T-helper 9 cell (primary cell): ENCODE results near the gene GSKIP.

Experiments used
- DNase-seq: peaks from one replicate; pipeline ENCODE4 v3.0.0-alpha.2; 2020

GSKIP gene

GRCh38 chr14:96418075-96418474, 54.7 kb downstream of the GSKIP start:
- DNase-seq, result no peak

GRCh38 chr14:96421236-96421635, 57.9 kb downstream of the GSKIP start:
- no peak for DNase-seq

- DNase-seq, result no peak
Measured at GRCh38 chr14:96422992-96423391, 59.7 kb downstream of the GSKIP start.

- DNase-seq, result no peak
Measured at GRCh38 chr14:96423446-96424108, 60.3 kb downstream of the GSKIP start.

- DNase-seq, result peak; percentile 2
Measured at GRCh38 chr14:96424109-96424989, 61.0 kb downstream of the GSKIP start.

GRCh38 chr14:96434040-96434439, 70.7 kb downstream of the GSKIP start:
- no peak for DNase-seq
